A673 (cell line): ENCODE data around the gene FEM1C. TPM values are rescaled to one million over a fixed set of nuclear protein-coding genes. Genes with fewer than 3 reads are reported as not detected.

Experiments
- BruUV-seq: library from RNA; stranded (reverse); fragments of 400-500 nt; replicated peaks from 2 replicates; lab custom pipeline; 2021; lab: Mats Ljungman, UMichigan
- CTCF ChIA-PET: fragments of 300-600 bp; sonication (Branson Sonifier 250); formaldehyde crosslinking; loops from one replicate; lab custom pipeline; 2022; ENCODE audit warnings: antibody characterized with exemption; lab: Charles Lee
- POLR2A ChIA-PET: fragments of 300-600 bp; sonication (Branson Sonifier 250); formaldehyde crosslinking; loops from one replicate; lab custom pipeline; 2022; ENCODE audit warnings: antibody characterized with exemption; ENCODE audit not compliant: low non-redundant PET; lab: Charles Lee
- DNase-seq: peaks from one replicate; pipeline ENCODE4 v3.0.0-alpha.2; 2015; ENCODE audit warnings: low spot score
- H3K27ac ChIP-seq: fragments of 200-600 bp; sonication (generic); 2 replicates; pipeline ENCODE4 v1.5.1; 2016; ENCODE audit warnings: mixed run types, low read depth, mild to moderate bottlenecking, mixed read lengths, antibody characterized with exemption, low read length; ENCODE audit not compliant: poor library complexity, severe bottlenecking
- H3K27me3 ChIP-seq: fragments of 200-600 bp; sonication (generic); replicated peaks from 2 replicates; pipeline ENCODE4 v1.6.1; 2017; ENCODE audit warnings: mixed run types, low read depth, mild to moderate bottlenecking, mixed read lengths, antibody characterized with exemption, low read length; ENCODE audit not compliant: insufficient read depth, poor library complexity
- H3K36me3 ChIP-seq: fragments of 200-600 bp; sonication (generic); 2 replicates; pipeline ENCODE4 v1.6.1; 2016; ENCODE audit warnings: mixed run types, mild to moderate bottlenecking, mixed read lengths, antibody characterized with exemption, low read length; ENCODE audit not compliant: insufficient read depth, poor library complexity, severe bottlenecking
- H3K4me1 ChIP-seq: fragments of 200-600 bp; sonication (generic); 2 replicates; pipeline ENCODE4 v1.6.1; 2017; ENCODE audit warnings: mixed run types, mild to moderate bottlenecking, mixed read lengths, antibody characterized with exemption, low read length; ENCODE audit not compliant: insufficient read depth, poor library complexity, severe bottlenecking
- H3K4me3 ChIP-seq: fragments of 200-600 bp; sonication (generic); 2 replicates; pipeline ENCODE4 v1.5.1; 2016; ENCODE audit warnings: low read depth, mixed run types, mild to moderate bottlenecking, mixed read lengths, low read length; ENCODE audit not compliant: poor library complexity, severe bottlenecking
- H3K9me3 ChIP-seq: fragments of 200-600 bp; sonication (generic); 2 replicates; pipeline ENCODE4 v1.6.1; 2016; ENCODE audit warnings: mixed run types, low read depth, mild to moderate bottlenecking, mixed read lengths, antibody characterized with exemption, low read length; ENCODE audit not compliant: poor library complexity, severe bottlenecking
- CTCF ChIP-seq: fragments of 300-800, 200-600 bp; sonication (generic); conservative IDR thresholded peaks from 2 replicates; pipeline ENCODE4 v1.5.1; 2017; ENCODE audit warnings: low read depth, mild to moderate bottlenecking, antibody characterized with exemption, low read length, moderate library complexity, mixed read lengths
- EZH2 ChIP-seq: fragments of 200-600 bp; sonication (generic); IDR thresholded peaks from 2 replicates; pipeline ENCODE4 v1.6.1; 2017; ENCODE audit warnings: borderline replicate concordance, low read depth, mild to moderate bottlenecking, mixed read lengths, antibody characterized with exemption, low read length; ENCODE audit not compliant: poor library complexity, severe bottlenecking
- intact Hi-C: fragments of 100-400 bp; cut with micrococcal nuclease; formaldehyde crosslinking; loops from one replicate; pipeline ENCODE4 v1.10.0; 2022; ENCODE audit not compliant: unreplicated experiment
- total RNA-seq: library from RNA; stranded (reverse); gene quantifications from 2 replicates; pipeline ENCODE4 v1.2.3, GENCODE V29; 2021

FEM1C gene
- total RNA-seq, 1 experiment from 2014 or later, result 15.0 TPM

GRCh38 chr5:115573133-115573532, 28.6 kb upstream of the FEM1C start:
- DNase-seq, result peak; percentile 19

GRCh38 chr5:115571441-115571878, 26.9 kb upstream of the FEM1C start:
- POLR2A ChIA-PET, result interaction anchor here (0.6 kb wide), 1 partner anchor 267 kb away, joined by 4 read pairs; no protein-coding TSS in a partner anchor
- CTCF ChIA-PET, result no interaction called here
- H3K9me3 ChIP-seq, result no peaks in the 10 kb centered on the region
- no peaks in the 10 kb centered on the region for H3K4me1 ChIP-seq
- intact Hi-C loops, result no loop called here
- H3K4me3 ChIP-seq, result no peak overlapping the region
- no peak overlapping the region for H3K27ac ChIP-seq
- BruUV-seq, result no TSS peak
- H3K27me3 ChIP-seq, result no peaks in the 10 kb centered on the region
- no peak for TF ChIP-seq CTCF
- no peak for DNase-seq
- no peaks in the 10 kb centered on the region for H3K36me3 ChIP-seq

More at GRCh38 chr5:115573133-115573532, 28.6 kb upstream of the FEM1C start:
- ChIA-PET POLR2A (no interaction called here), CTCF (no interaction called here)
- no peak for TF ChIP-seq EZH2
- no peak for TF ChIP-seq CTCF
- Histone ChIP-seq H3K36me3 (no peaks in the 10 kb centered on the region), H3K27me3 (no peaks in the 10 kb centered on the region), H3K27ac (no peak overlapping the region), H3K4me3 (no peak overlapping the region), H3K4me1 (no peaks in the 10 kb centered on the region), H3K9me3 (no peaks in the 10 kb centered on the region)
- intact Hi-C loops, result no loop called here
- BruUV-seq, result no TSS peak

- DNase-seq, result no peak
Measured at GRCh38 chr5:115568668-115569067, 24.1 kb upstream of the FEM1C start.

More at GRCh38 chr5:115568668-115569067, 24.1 kb upstream of the FEM1C start:
- no peak overlapping the region for H3K27ac ChIP-seq
- H3K27me3 ChIP-seq, result no peaks in the 10 kb centered on the region
- no peaks in the 10 kb centered on the region for H3K36me3 ChIP-seq
- no peak overlapping the region for H3K4me3 ChIP-seq
- intact Hi-C loops, result no loop called here
- no peaks in the 10 kb centered on the region for H3K4me1 ChIP-seq
- H3K9me3 ChIP-seq, result no peaks in the 10 kb centered on the region
- BruUV-seq, result no TSS peak
- POLR2A ChIA-PET, result no interaction called here
- CTCF ChIA-PET, result no interaction called here
- TF ChIP-seq EZH2, result no peak
- no peak for TF ChIP-seq CTCF
